K562 (cell line): ENCODE measurements around the gene SFSWAP. TPM values are rescaled to one million over a fixed set of nuclear protein-coding genes. Genes with fewer than 3 reads are reported as not detected.
"Not testable (repeated sequence)": the region's sequence is repeated elsewhere in the genome, so short reads cannot be mapped to it uniquely, and the experiment has no call there.

Experiments
- ATAC-seq: fragments of 200-7000 bp; cut with Tn5 transposase; 3 replicates; pipeline ENCODE4 v1.9.1; 2020; ENCODE audit warnings: moderate library complexity
- BruUV-seq: library from RNA; stranded (reverse); fragments of 400-500 nt; replicated peaks from 2 replicates; lab custom pipeline; 2021; lab: Mats Ljungman, UMichigan
- CTCF ChIA-PET: fragments of 300-600 bp; formaldehyde crosslinking; extraction: SDS; loops from one replicate; lab custom pipeline; 2021; ENCODE audit warnings: low intra/inter-chr PET ratio; lab: Yijun Ruan, JAX
- POLR2A ChIA-PET: fragments of 300-600, 350-650 bp; sonication (Branson Sonifier 250); formaldehyde crosslinking; extraction: SDS; loops from one replicate; lab custom pipeline; 2021; ENCODE audit warnings: antibody characterized with exemption, inconsistent platforms; lab: Yijun Ruan, JAX
- DNase-seq, 4 experiments: peaks; one replicate each; pipeline versions ENCODE4 v3.0.0 to v3.0.0-alpha.2; 2011 to 2018; ENCODE audit warnings: low spot score in 3 of 4, mixed read lengths in 3 of 4; ENCODE audit errors: extremely low read depth in 1 of 4
- FAIRE-seq: peaks from 2 replicates; lab custom pipeline; 2011; peaks lifted over from hg19 to GRCh38; lab: Jason Lieb, UNC
- H2AFZ ChIP-seq: 2 replicates; pipeline ENCODE4 v1.6.0; 2011; ENCODE audit warnings: low read depth, low read length, control low read depth, inconsistent platforms
- H3K27ac ChIP-seq: fragments of 200-600 bp; 3 replicates; pipeline ENCODE4 v1.8.0; 2011; ENCODE audit warnings: low read depth, mild to moderate bottlenecking, control low read depth, inconsistent platforms, low read length, moderate library complexity, mixed read lengths; ENCODE audit errors: extremely low read depth
- H3K27me3 ChIP-seq, 2 experiments: fragments of 300-600 bp in 1 of 2; 2 replicates in 1 of 2; 3 replicates in 1 of 2; pipeline versions ENCODE4 v1.6.0 to v1.8.0; 2011; ENCODE audit warnings: inconsistent platforms in 2 of 2, low read length in 2 of 2, mild to moderate bottlenecking in 1 of 2, mixed read lengths in 1 of 2, moderate library complexity in 1 of 2; ENCODE audit not compliant: control insufficient read depth in 2 of 2, insufficient read depth in 2 of 2
- H3K36me3 ChIP-seq: fragments of 300-600 bp; 3 replicates; pipeline ENCODE4 v1.8.0; 2011; ENCODE audit warnings: mild to moderate bottlenecking, low read length, inconsistent platforms; ENCODE audit not compliant: control insufficient read depth, insufficient read depth
- H3K4me1 ChIP-seq, 2 experiments: fragments of 200-600 bp in 1 of 2; replicated peaks in 1 of 2; 2 replicates in 1 of 2; 3 replicates in 1 of 2; pipeline versions ENCODE4 v1.5.1 to v1.8.0; 2011; ENCODE audit warnings: inconsistent platforms in 2 of 2, low read length in 2 of 2, mild to moderate bottlenecking in 1 of 2, mixed read lengths in 1 of 2, moderate library complexity in 1 of 2; ENCODE audit not compliant: control insufficient read depth in 2 of 2, insufficient read depth in 2 of 2
- H3K4me2 ChIP-seq: 2 replicates; pipeline ENCODE4 v1.6.1; 2011; ENCODE audit warnings: low read length, control low read depth, inconsistent platforms, mixed read lengths; ENCODE audit not compliant: insufficient read depth
- H3K4me3 ChIP-seq: fragments of 200-600 bp; sonication (generic), shearing (Covaris generic); 2 replicates; pipeline ENCODE4 v1.5.1; 2016; ENCODE audit warnings: control low read depth, inconsistent platforms
- H3K79me2 ChIP-seq: fragments of 200-600 bp; 3 replicates; pipeline ENCODE4 v1.8.0; 2011; ENCODE audit warnings: low read length, inconsistent platforms; ENCODE audit not compliant: control insufficient read depth, insufficient read depth
- H3K9ac ChIP-seq, 2 experiments: 2 replicates each; pipeline versions ENCODE4 v1.6.0 to v1.6.1; 2011; ENCODE audit warnings: low read depth in 2 of 2, low read length in 2 of 2, control low read depth in 1 of 2, inconsistent platforms in 1 of 2, mild to moderate bottlenecking in 1 of 2, mixed read lengths in 1 of 2; ENCODE audit not compliant: insufficient read depth in 1 of 2
- H3K9me1 ChIP-seq: one replicate; pipeline ENCODE4 v1.6.0; 2011; ENCODE audit warnings: inconsistent platforms, mild to moderate bottlenecking, low read length, moderate library complexity; ENCODE audit not compliant: control insufficient read depth, insufficient read depth
- H3K9me3 ChIP-seq: replicated peaks from 2 replicates; pipeline ENCODE4 v1.5.1; 2011; ENCODE audit warnings: low read depth, low read length, inconsistent platforms; ENCODE audit not compliant: control insufficient read depth, insufficient read depth
- H4K20me1 ChIP-seq: replicated peaks from 2 replicates; pipeline ENCODE4 v1.6.1; 2011; ENCODE audit warnings: low read length, inconsistent platforms, mixed read lengths; ENCODE audit not compliant: control insufficient read depth, insufficient read depth
- KDM1A ChIP-seq, 2 experiments: fragments of 450-650 bp; IDR thresholded peaks; 2 replicates each; pipeline ENCODE4 v1.6.1; 2016; ENCODE audit warnings: mild to moderate bottlenecking in 2 of 2
- RFX7 ChIP-seq: fragments of 250-450 bp; sonication (Bioruptor Pico); IDR thresholded peaks from 2 replicates; pipeline ENCODE4 v1.5.1; 2021; ENCODE audit warnings: mild to moderate bottlenecking
- WGBS: fragments of 100-300 bp; shearing (Covaris generic); methylation state at CpG from one replicate; pipeline ENCODE4 v1.1.6; 2016; ENCODE audit warnings: low coverage, mixed read lengths; ENCODE audit not compliant: insufficient coverage; ENCODE audit errors: missing lambda C conversion rate; 5-methylcytosine and 5-hydroxymethylcytosine counted together
- in situ Hi-C: fragments of 300-500 bp; cut with MboI; formaldehyde crosslinking; loops from 4 replicates; pipeline ENCODE4 v1.15.0; 2018; ENCODE audit warnings: inconsistent platforms, mixed read lengths
- intact Hi-C: fragments of 100-400 bp; cut with micrococcal nuclease; formaldehyde crosslinking; loops from 2 replicates; pipeline ENCODE4 v1.14.2; 2022
- polyA plus RNA-seq, 8 experiments: library from polyadenylated mRNA; depleted of rRNA in 4 of 8; stranded (reverse) in 5 of 8; unstranded in 3 of 8; fragments of >200 nt; fragmentation: Nextera tagmentation in 2 of 8; fragmentation: Illumina TruSeq in 1 of 8; extraction: Ambion mirVana in 2 of 8; extraction: Trizol in 1 of 8; gene quantifications; 2 replicates each; pipeline versions ENCODE4 v1.2.1 to v1.2.3, GENCODE V29; 2011 to 2014; ENCODE audit warnings: inconsistent platforms in 1 of 8, missing spikeins in 1 of 8
- total RNA-seq, 7 experiments: library from RNA; depleted of rRNA in 6 of 7; stranded (reverse); fragments of >200 nt in 6 of 7; fragmentation: Illumina TruSeq in 2 of 7; extraction: Trizol in 2 of 7; gene quantifications; 2 replicates each; pipeline versions ENCODE4 v1.2.1 to v1.2.3, GENCODE V29; 2011 to 2021; ENCODE audit warnings: low replicate concordance in 1 of 7

SFSWAP gene
- total and polyA plus RNA-seq, 9 of the 15 experiments (the other 6 are each of a cell fraction or from before 2014, with no cell fraction given): 2.4 to 60.4 (median 32.6) TPM

- Histone ChIP-seq H2AFZ (no peak overlapping the region), H3K27me3 (peaks cover 24 to 47% of the 10 kb centered on the region in 2 experiments), H3K36me3 (no peaks in the 10 kb centered on the region), H3K9me1 (peaks cover 3% of the 10 kb centered on the region), H3K4me2 (no peak overlapping the region), H3K27ac (no peak overlapping the region), H3K79me2 (no peaks in the 10 kb centered on the region), H3K4me3 (no peak overlapping the region), H3K9me3 (no peaks in the 10 kb centered on the region), H4K20me1 (no peaks in the 10 kb centered on the region; the same call in 1 of the 2 replicates), H3K4me1 (peaks cover 0 to 20% of the 10 kb centered on the region in 2 experiments; a peak in 4 of 5 replicates), H3K9ac (no peak overlapping the region)
- ChIA-PET CTCF (no interaction called here), POLR2A (no interaction called here)
- in situ Hi-C loops (loop anchor here (10.0 kb wide), 1 partner anchor 1602 kb away; no protein-coding TSS in a partner anchor), intact Hi-C loops (no loop called here)
- ATAC-seq (no peak), FAIRE-seq (no peak), DNase-seq (no peak)
- WGBS: 15% methylated on average over 7 of the region's 7 CpGs
- BruUV-seq: no TSS peak
- TF ChIP-seq RFX7 (no peak), KDM1A (IDR thresholded peaks at IDR 0.05) (peak in 1 of 2 experiments; percentile 77; a peak in 1 of 4 replicates)
These were observed 34.3 kb upstream of the SFSWAP start for GRCh38 chr12:131676544-131676943.

GRCh38 chr12:131677067-131677466, 33.8 kb upstream of the SFSWAP start:
- H3K27ac ChIP-seq, POLR2A ChIA-PET, CTCF ChIA-PET, H3K79me2 ChIP-seq, H3K9ac ChIP-seq, H3K4me3 ChIP-seq, H3K4me2 ChIP-seq, H2AFZ ChIP-seq, BruUV-seq, ATAC-seq, H4K20me1 ChIP-seq, H3K9me1 ChIP-seq, FAIRE-seq, H3K36me3 ChIP-seq, H3K9me3 ChIP-seq, DNase-seq, intact Hi-C loops: not testable (repeated sequence)
- in situ Hi-C loops: loop anchor here (10.0 kb wide), 1 partner anchor 1602 kb away; no protein-coding TSS in a partner anchor
- 0% methylated on average over 5 of the region's 6 CpGs for WGBS
- Histone ChIP-seq H3K27me3 (peaks cover 21 to 43% of the 10 kb centered on the region in 2 experiments), H3K4me1 (peaks cover 0 to 23% of the 10 kb centered on the region in 2 experiments; a peak in 4 of 5 replicates)
